Neural cell (in vitro differentiated cells): ENCODE data around the gene PARD3B.

Experiments
- EP300 ChIP-seq: fragments of 450-650 bp; conservative IDR thresholded peaks from 2 replicates; pipeline ENCODE4 v1.6.1; 2014; ENCODE audit warnings: antibody characterized with exemption, mild to moderate bottlenecking, moderate library complexity; ENCODE audit not compliant: poor library complexity, severe bottlenecking
- EZH2 ChIP-seq: fragments of 200-600, 300-800 bp; shearing (Covaris generic), sonication (generic); IDR thresholded peaks from 2 replicates; pipeline ENCODE4 v1.6.1; 2014; ENCODE audit warnings: antibody characterized with exemption, low read length, borderline replicate concordance, mild to moderate bottlenecking; ENCODE audit not compliant: insufficient read depth, poor library complexity, severe bottlenecking
- MXI1 ChIP-seq: fragments of 450-650 bp; conservative IDR thresholded peaks from 2 replicates; pipeline ENCODE4 v1.6.1; 2014; ENCODE audit warnings: antibody characterized with exemption, mild to moderate bottlenecking; ENCODE audit not compliant: poor library complexity, severe bottlenecking
- POLR2AphosphoS5 ChIP-seq: IDR thresholded peaks from 2 replicates; pipeline ENCODE4 v1.6.1; 2012
- SMC3 ChIP-seq: fragments of 450-650 bp; conservative IDR thresholded peaks from 2 replicates; pipeline ENCODE4 v1.6.1; 2014; ENCODE audit warnings: antibody characterized with exemption, mild to moderate bottlenecking, moderate library complexity; ENCODE audit not compliant: poor library complexity
- TAF1 ChIP-seq: IDR thresholded peaks from 2 replicates; pipeline ENCODE4 v1.6.1; 2012; ENCODE audit warnings: low read depth
- TF ChIP-seq, protein P1 (sequence below): fragments of 450-650 bp; IDR thresholded peaks from 2 replicates; pipeline ENCODE4 v1.5.1; 2014; ENCODE audit warnings: antibody characterized with exemption, mild to moderate bottlenecking, moderate library complexity; ENCODE audit not compliant: poor library complexity, severe bottlenecking
- TF ChIP-seq, protein P2 (sequence below): IDR thresholded peaks from 2 replicates; pipeline ENCODE4 v1.6.1; 2012; ENCODE audit warnings: borderline replicate concordance

- no peak for TF ChIP-seq EP300
- TF ChIP-seq, protein P1, sequence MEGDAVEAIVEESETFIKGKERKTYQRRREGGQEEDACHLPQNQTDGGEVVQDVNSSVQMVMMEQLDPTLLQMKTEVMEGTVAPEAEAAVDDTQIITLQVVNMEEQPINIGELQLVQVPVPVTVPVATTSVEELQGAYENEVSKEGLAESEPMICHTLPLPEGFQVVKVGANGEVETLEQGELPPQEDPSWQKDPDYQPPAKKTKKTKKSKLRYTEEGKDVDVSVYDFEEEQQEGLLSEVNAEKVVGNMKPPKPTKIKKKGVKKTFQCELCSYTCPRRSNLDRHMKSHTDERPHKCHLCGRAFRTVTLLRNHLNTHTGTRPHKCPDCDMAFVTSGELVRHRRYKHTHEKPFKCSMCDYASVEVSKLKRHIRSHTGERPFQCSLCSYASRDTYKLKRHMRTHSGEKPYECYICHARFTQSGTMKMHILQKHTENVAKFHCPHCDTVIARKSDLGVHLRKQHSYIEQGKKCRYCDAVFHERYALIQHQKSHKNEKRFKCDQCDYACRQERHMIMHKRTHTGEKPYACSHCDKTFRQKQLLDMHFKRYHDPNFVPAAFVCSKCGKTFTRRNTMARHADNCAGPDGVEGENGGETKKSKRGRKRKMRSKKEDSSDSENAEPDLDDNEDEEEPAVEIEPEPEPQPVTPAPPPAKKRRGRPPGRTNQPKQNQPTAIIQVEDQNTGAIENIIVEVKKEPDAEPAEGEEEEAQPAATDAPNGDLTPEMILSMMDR = no peak
- TF ChIP-seq, protein P2, sequence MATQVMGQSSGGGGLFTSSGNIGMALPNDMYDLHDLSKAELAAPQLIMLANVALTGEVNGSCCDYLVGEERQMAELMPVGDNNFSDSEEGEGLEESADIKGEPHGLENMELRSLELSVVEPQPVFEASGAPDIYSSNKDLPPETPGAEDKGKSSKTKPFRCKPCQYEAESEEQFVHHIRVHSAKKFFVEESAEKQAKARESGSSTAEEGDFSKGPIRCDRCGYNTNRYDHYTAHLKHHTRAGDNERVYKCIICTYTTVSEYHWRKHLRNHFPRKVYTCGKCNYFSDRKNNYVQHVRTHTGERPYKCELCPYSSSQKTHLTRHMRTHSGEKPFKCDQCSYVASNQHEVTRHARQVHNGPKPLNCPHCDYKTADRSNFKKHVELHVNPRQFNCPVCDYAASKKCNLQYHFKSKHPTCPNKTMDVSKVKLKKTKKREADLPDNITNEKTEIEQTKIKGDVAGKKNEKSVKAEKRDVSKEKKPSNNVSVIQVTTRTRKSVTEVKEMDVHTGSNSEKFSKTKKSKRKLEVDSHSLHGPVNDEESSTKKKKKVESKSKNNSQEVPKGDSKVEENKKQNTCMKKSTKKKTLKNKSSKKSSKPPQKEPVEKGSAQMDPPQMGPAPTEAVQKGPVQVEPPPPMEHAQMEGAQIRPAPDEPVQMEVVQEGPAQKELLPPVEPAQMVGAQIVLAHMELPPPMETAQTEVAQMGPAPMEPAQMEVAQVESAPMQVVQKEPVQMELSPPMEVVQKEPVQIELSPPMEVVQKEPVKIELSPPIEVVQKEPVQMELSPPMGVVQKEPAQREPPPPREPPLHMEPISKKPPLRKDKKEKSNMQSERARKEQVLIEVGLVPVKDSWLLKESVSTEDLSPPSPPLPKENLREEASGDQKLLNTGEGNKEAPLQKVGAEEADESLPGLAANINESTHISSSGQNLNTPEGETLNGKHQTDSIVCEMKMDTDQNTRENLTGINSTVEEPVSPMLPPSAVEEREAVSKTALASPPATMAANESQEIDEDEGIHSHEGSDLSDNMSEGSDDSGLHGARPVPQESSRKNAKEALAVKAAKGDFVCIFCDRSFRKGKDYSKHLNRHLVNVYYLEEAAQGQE = no peak
- TF ChIP-seq EZH2 = no peak
- no peak for TF ChIP-seq POLR2AphosphoS5
- no peak for TF ChIP-seq TAF1
- TF ChIP-seq SMC3 = no peak
- no peak for TF ChIP-seq MXI1
Measured at GRCh38 chr2:204948822-204949221, 403.5 kb downstream of the PARD3B start.
